ENCODE data around the gene PDZD7.

The PDZD7 gene

DNA sequence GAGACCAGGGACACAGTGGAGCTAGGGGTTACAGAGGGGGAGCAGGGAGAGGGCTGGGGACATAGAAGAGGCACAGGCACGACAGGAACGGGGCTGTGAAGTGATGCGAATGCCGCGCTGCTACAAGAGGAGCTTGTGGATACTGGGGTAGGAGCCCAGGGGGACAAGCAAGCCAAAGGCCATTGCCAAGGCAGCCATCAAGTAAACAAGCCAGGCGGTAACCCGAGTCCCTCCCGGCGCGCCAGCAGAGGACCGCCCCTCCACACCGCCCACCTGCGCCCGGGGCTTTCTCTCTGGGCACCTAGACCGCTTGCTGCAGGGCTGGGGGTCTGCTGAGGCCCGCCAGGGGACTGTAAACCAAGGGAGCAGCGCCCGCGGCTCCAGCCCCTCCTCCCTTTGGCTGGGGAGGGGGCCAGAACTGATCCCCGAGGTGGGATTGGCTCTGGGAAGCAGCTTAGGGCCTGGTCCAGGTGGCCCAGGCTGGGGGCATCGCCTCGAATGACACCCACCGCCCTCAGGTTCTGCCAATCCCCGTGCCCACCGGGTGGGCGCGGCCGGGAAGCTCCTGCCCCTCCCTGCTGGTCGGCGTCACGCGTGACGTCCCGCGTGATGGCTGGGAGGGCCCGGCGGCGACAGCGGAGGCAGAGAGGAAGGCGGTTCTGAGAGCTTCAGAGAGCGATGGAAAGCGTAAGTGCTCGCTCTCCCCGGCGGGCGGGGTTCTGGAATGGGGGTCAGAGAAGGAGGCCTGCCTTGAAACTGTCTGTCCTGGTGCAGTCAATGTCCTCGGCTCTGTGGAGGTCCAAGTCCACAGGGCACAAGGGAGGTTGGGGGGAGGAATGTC is 1.1 kb upstream of the PDZD7 start:
- peak; percentile 47 for DNase-seq (ENCODE audit: low spot score)
- ChIA-PET POLR2A (ENCODE audit: low non-redundant PET) (interaction anchor here (0.6 to 1.2 kb wide), 2 partner anchors 11 to 34 kb away, joined by 3 to 4 read pairs; no protein-coding TSS in a partner anchor), CTCF (interaction anchor here (0.5 to 1.6 kb wide), 12 partner anchors 10 to 1367 kb away, joined by 3 to 12 read pairs (median 3); partner anchors contain the start of gene LZTS2)
- TF ChIP-seq, protein P1, sequence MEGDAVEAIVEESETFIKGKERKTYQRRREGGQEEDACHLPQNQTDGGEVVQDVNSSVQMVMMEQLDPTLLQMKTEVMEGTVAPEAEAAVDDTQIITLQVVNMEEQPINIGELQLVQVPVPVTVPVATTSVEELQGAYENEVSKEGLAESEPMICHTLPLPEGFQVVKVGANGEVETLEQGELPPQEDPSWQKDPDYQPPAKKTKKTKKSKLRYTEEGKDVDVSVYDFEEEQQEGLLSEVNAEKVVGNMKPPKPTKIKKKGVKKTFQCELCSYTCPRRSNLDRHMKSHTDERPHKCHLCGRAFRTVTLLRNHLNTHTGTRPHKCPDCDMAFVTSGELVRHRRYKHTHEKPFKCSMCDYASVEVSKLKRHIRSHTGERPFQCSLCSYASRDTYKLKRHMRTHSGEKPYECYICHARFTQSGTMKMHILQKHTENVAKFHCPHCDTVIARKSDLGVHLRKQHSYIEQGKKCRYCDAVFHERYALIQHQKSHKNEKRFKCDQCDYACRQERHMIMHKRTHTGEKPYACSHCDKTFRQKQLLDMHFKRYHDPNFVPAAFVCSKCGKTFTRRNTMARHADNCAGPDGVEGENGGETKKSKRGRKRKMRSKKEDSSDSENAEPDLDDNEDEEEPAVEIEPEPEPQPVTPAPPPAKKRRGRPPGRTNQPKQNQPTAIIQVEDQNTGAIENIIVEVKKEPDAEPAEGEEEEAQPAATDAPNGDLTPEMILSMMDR (conservative IDR thresholded peaks at IDR 0.05; ENCODE audit: low read depth), result no peak
- H3K27ac ChIP-seq, result peak overlapping the region; percentile 99

GRCh38 chr10:101030496-101031127 is 317 bp downstream of the PDZD7 start:
- POLR2A ChIA-PET (ENCODE audit: low non-redundant PET), result interaction anchor here (1.1 to 1.6 kb wide), 2 partner anchors 12 to 21 kb away, joined by 5 read pairs; no protein-coding TSS in a partner anchor

GRCh38 chr10:101029520-101030295 is 1.2 kb downstream of the PDZD7 start:
- ChIA-PET POLR2A (ENCODE audit: low non-redundant PET) (interaction anchor here (1.3 to 1.6 kb wide), 2 partner anchors 13 to 31 kb away, joined by 3 to 5 read pairs; no protein-coding TSS in a partner anchor), CTCF (interaction anchor here (0.6 to 1.6 kb wide), 9 partner anchors 11 to 33 kb away, joined by 3 to 8 read pairs (median 4); partner anchors contain the start of gene LZTS2)
- DNase-seq (ENCODE audit: low spot score), result no peak
- TF ChIP-seq, protein P1 (conservative IDR thresholded peaks at IDR 0.05; ENCODE audit: low read depth), result no peak
- H3K27ac ChIP-seq, result peak overlapping the region; percentile 99

More at GRCh38 chr10:101030496-101031127, 317 bp downstream of the PDZD7 start:
- peak overlapping the region; percentile 99 for H3K27ac ChIP-seq
- peak; percentile 51 for DNase-seq (ENCODE audit: low spot score)
- TF ChIP-seq, protein P1 (conservative IDR thresholded peaks at IDR 0.05; ENCODE audit: low read depth), result no peak
- CTCF ChIA-PET, result interaction anchor here (1.2 to 1.6 kb wide), 6 partner anchors 12 to 65 kb away, joined by 3 to 8 read pairs (median 6); partner anchors contain the start of gene LZTS2

- no peak for DNase-seq (ENCODE audit: low spot score)
- ChIA-PET POLR2A (ENCODE audit: low non-redundant PET) (interaction anchor here (1.3 to 1.6 kb wide), 2 partner anchors 14 to 32 kb away, joined by 3 to 5 read pairs; no protein-coding TSS in a partner anchor), CTCF (interaction anchor here (0.6 to 2.7 kb wide), 6 partner anchors 10 to 32 kb away, joined by 3 to 8 read pairs (median 4); no protein-coding TSS in a partner anchor)
- H3K27ac ChIP-seq, result peak overlapping the region; percentile 56
- TF ChIP-seq, protein P1 (conservative IDR thresholded peaks at IDR 0.05; ENCODE audit: low read depth), result no peak
Measured at GRCh38 chr10:101028446-101029337, 2.2 kb downstream of the PDZD7 start.

DNA sequence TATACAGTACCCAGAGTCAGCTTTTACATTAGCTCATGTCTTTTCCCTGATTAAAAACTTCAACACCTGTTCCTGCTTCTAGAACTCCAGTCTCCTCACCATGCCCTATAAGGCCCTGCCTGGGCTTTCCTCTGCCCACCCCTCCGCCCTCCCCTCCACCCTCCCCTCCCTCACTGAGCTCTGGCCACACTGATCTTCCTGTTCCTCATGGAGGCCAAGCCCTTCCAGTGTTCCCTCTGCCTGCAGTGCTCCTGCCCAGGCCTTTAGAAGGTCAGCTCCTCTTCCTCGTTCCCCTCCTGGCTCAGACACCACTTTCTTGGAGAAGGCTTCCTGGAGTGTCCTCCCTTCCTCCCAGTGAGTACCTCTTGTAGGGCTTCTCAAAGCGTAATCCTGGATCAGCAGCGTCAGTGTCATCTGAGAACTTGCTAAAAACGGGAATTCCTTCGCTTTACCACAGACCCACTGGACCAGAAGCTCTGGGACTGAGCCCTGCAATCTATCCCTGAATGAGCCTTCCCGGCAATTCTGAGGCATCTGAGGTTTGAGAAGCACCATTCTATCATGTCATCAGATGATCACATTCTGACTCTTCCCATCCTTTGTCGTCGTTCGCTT is 3.7 kb downstream of the PDZD7 start:
- CTCF ChIA-PET, result interaction anchor here (0.7 to 2.7 kb wide), 6 partner anchors 8 to 68 kb away, joined by 3 to 11 read pairs (median 3); partner anchors contain the start of gene KAZALD1
- no peak overlapping the region for H3K27ac ChIP-seq
- DNase-seq (ENCODE audit: low spot score), result no peak
- TF ChIP-seq, protein P1 (conservative IDR thresholded peaks at IDR 0.05; ENCODE audit: low read depth), result no peak
- POLR2A ChIA-PET (ENCODE audit: low non-redundant PET), result interaction anchor here (0.6 kb wide), 1 partner anchor 9 kb away, joined by 3 read pairs; no protein-coding TSS in a partner anchor

All from RWPE1 (cell line).